Kidney (tissue), 14 donors: ENCODE data around the gene COA1. TPM values are rescaled to one million over a fixed set of nuclear protein-coding genes. Genes with fewer than 3 reads are reported as not detected.

Source experiments
- DNase-seq, 5 donors: peaks; one replicate each; pipeline ENCODE4 v3.0.0-alpha.2; 2013 to 2020
- FAIRE-seq: peaks from 2 replicates; lab custom pipeline; 2012; peaks lifted over from hg19 to GRCh38; lab: Jason Lieb, UNC
- H3K27ac ChIP-seq, 2 donors: one replicate each; pipeline ENCODE4 v1.7.0; 2013; ENCODE audit warnings: low read depth in 2 of 2, low read length in 2 of 2, inconsistent platforms in 1 of 2
- H3K27me3 ChIP-seq: one replicate; pipeline ENCODE4 v1.7.1; 2013; ENCODE audit warnings: low read length, inconsistent platforms; ENCODE audit not compliant: control insufficient read depth, insufficient read depth
- H3K36me3 ChIP-seq, 3 donors: one replicate each; pipeline versions ENCODE4 v1.7.0 to v1.7.1; 2013; ENCODE audit warnings: low read length in 3 of 3, control low read depth in 1 of 3, inconsistent platforms in 1 of 3; ENCODE audit not compliant: insufficient read depth in 3 of 3, control insufficient read depth in 2 of 3
- H3K4me1 ChIP-seq, 3 donors: one replicate each; pipeline versions ENCODE4 v1.7.0 to v1.7.1; 2013; ENCODE audit warnings: low read length in 3 of 3, inconsistent platforms in 1 of 3, low read depth in 1 of 3; ENCODE audit not compliant: control insufficient read depth in 2 of 3, insufficient read depth in 2 of 3
- H3K4me3 ChIP-seq, 3 donors: one replicate each; pipeline versions ENCODE4 v1.7.0 to v1.8.1; 2013; ENCODE audit warnings: low read length in 3 of 3, control low read depth in 1 of 3, inconsistent platforms in 1 of 3
- H3K9ac ChIP-seq, 3 donors: one replicate each; pipeline versions ENCODE4 v1.7.0 to v1.7.1; 2013; ENCODE audit warnings: low read length in 3 of 3, control low read depth in 1 of 3, inconsistent platforms in 1 of 3
- H3K9me3 ChIP-seq, 3 donors: one replicate each; pipeline versions ENCODE4 v1.7.0 to v1.7.1; 2013; ENCODE audit warnings: low read length in 3 of 3, control low read depth in 1 of 3, inconsistent platforms in 1 of 3; ENCODE audit not compliant: control insufficient read depth in 2 of 3, insufficient read depth in 1 of 3
- CTCF ChIP-seq: IDR thresholded peaks from 3 replicates; pipeline ENCODE4 v1.5.1; 2012; ENCODE audit warnings: mild to moderate bottlenecking, moderate library complexity, borderline replicate concordance; ENCODE audit not compliant: insufficient read depth; ENCODE audit errors: extremely low read depth
- intact Hi-C: fragments of 100-400 bp; cut with DNase I; formaldehyde crosslinking; loops from one replicate; pipeline ENCODE4 v1.11.1; 2022
- polyA plus RNA-seq: library from polyadenylated mRNA; stranded (reverse); fragments of 350-450 nt; fragmentation: Illumina TruSeq; extraction: RNeasy Lipid Tissue Mini Kit (QIAGEN cat#74804); gene quantifications from one replicate; pipeline ENCODE4 v1.2.3, GENCODE V29; 2014; ENCODE audit warnings: low read depth, low replicate concordance; ENCODE audit not compliant: insufficient read depth
- total RNA-seq: library from RNA; stranded (reverse); fragmentation: NEBNext Ultra II Directional; extraction: Animal tissue kit (Norgen Biotek cat#: 25700); gene quantifications from one replicate; pipeline ENCODE4 v1.2.1, GENCODE V29; 2021
- donor health status: control.
- donor health status: control.
- donor health status: control.
- donor health status: control.
- donor health status: control.
- donor health status: DM: yes; HTN: yes; CAD: no.
- donor health status: Normal renal cell carcinoma (clear cell type).

The COA1 gene
- total and polyA plus RNA-seq, 2 donors from 2014 or later = 49.6 to 58.9 TPM

GRCh38 chr7:43650457-43651052 lies 78.8 kb downstream of the COA1 start:
- Histone ChIP-seq H3K27me3 (no peaks in the 10 kb centered on the region), H3K4me1 (peaks cover 2 to 45% (median 26%) of the 10 kb centered on the region in 3 donors), H3K9me3 (no peaks in the 10 kb centered on the region), H3K9ac (peak overlapping the region in 1 of 3 donors; percentile 32), H3K27ac (peak overlapping the region; percentile 11 to 12), H3K4me3 (no peak overlapping the region), H3K36me3 (peaks cover 0 to 3% (median 0%) of the 10 kb centered on the region in 3 donors)
- intact Hi-C loops = no loop called here
- no peak for TF ChIP-seq CTCF
- FAIRE-seq (no peak), DNase-seq (no peak)

- TF ChIP-seq CTCF = no peak
- Histone ChIP-seq H3K9ac (peak overlapping the region in 1 of 3 donors; percentile 32), H3K27me3 (no peaks in the 10 kb centered on the region), H3K4me1 (peaks cover 2 to 45% (median 26%) of the 10 kb centered on the region in 3 donors), H3K36me3 (peaks cover 0 to 3% (median 0%) of the 10 kb centered on the region in 3 donors), H3K9me3 (no peaks in the 10 kb centered on the region), H3K27ac (no peak overlapping the region), H3K4me3 (no peak overlapping the region)
- intact Hi-C loops = no loop called here
- DNase-seq (no peak), FAIRE-seq (no peak)
Observed at GRCh38 chr7:43649755-43650274, 79.5 kb downstream of the COA1 start.

- peak in 1 of 5 donors; percentile 35 for DNase-seq
- H3K4me1 ChIP-seq = peaks cover 2 to 45% (median 26%) of the 10 kb centered on the region in 3 donors
- no peaks in the 10 kb centered on the region for H3K27me3 ChIP-seq
- intact Hi-C loops = no loop called here
- no peak for TF ChIP-seq CTCF
- no peak for FAIRE-seq
- H3K9ac ChIP-seq = peak overlapping the region in 1 of 3 donors; percentile 47
- no peaks in the 10 kb centered on the region for H3K9me3 ChIP-seq
- H3K4me3 ChIP-seq = no peak overlapping the region
- peak overlapping the region; percentile 85 to 90 for H3K27ac ChIP-seq
- H3K36me3 ChIP-seq = peaks cover 0 to 5% (median 0%) of the 10 kb centered on the region in 3 donors
Observed at GRCh38 chr7:43648473-43649406, 80.6 kb downstream of the COA1 start.
